HG03045 (cell line): ENCODE measurements around the gene IDH3B.
"Not testable (repeated sequence)": the region's sequence is repeated elsewhere in the genome, so short reads cannot be mapped to it uniquely, and the experiment has no call there.

Experiments
- ATAC-seq: cut with Tn5 transposase; IDR thresholded peaks from one replicate; pipeline ENCODE4 v1.9.1; 2021; ENCODE audit warnings: mild to moderate bottlenecking, moderate library complexity; ENCODE audit not compliant: unreplicated experiment

IDH3B gene

GRCh38 chr20:2695206-2695983, 31.4 kb upstream of the IDH3B start:
- no peak for ATAC-seq

GRCh38 chr20:2694519-2694918, 30.5 kb upstream of the IDH3B start:
- ATAC-seq: no peak

- no peak for ATAC-seq
Measured at GRCh38 chr20:2694008-2694471, 30.0 kb upstream of the IDH3B start.

- no peak for ATAC-seq
Measured at GRCh38 chr20:2693286-2694007, 29.4 kb upstream of the IDH3B start.

GRCh38 chr20:2692886-2693285, 28.9 kb upstream of the IDH3B start:
- no peak for ATAC-seq

GRCh38 chr20:2692036-2692885, 28.2 kb upstream of the IDH3B start, which contains the start of gene EBF4:
Gene EBF4 (plus strand): TSS chr20:2692780. CDS start chr20:2693646, 866 bp downstream.
- ATAC-seq: no peak

- ATAC-seq: no peak
Measured at GRCh38 chr20:2691663-2692035, 27.6 kb upstream of the IDH3B start.

GRCh38 chr20:2691127-2691526, 27.1 kb upstream of the IDH3B start:
- ATAC-seq: no peak

- no peak for ATAC-seq
Measured at GRCh38 chr20:2690718-2691117, 26.7 kb upstream of the IDH3B start.

- no peak for ATAC-seq
Measured at GRCh38 chr20:2690213-2690612, 26.2 kb upstream of the IDH3B start.

- no peak for ATAC-seq
Measured at GRCh38 chr20:2688041-2688591, 24.1 kb upstream of the IDH3B start.

- ATAC-seq: no peak
Measured at GRCh38 chr20:2687514-2687913, 23.5 kb upstream of the IDH3B start.

- ATAC-seq: not testable (repeated sequence)
Measured at GRCh38 chr20:2684817-2685216, 20.8 kb upstream of the IDH3B start.

- ATAC-seq: not testable (repeated sequence)
Measured at GRCh38 chr20:2682040-2682439, 18.0 kb upstream of the IDH3B start.

GRCh38 chr20:2680046-2680445, 16.0 kb upstream of the IDH3B start:
- no peak for ATAC-seq

GRCh38 chr20:2673453-2673852, 9.4 kb upstream of the IDH3B start:
- ATAC-seq: no peak

- ATAC-seq: no peak
Measured at GRCh38 chr20:2672446-2672845, 8.4 kb upstream of the IDH3B start.

- no peak for ATAC-seq
Measured at GRCh38 chr20:2671977-2672376, 8.0 kb upstream of the IDH3B start.

GRCh38 chr20:2663364-2663886, 591 bp downstream of the IDH3B start:
- no peak for ATAC-seq

- no peak for ATAC-seq
Measured at GRCh38 chr20:2659547-2659946, 4.5 kb downstream of the IDH3B start.
